Measurements from ENCODE around the gene SLC9A9. TPM values are rescaled to one million over a fixed set of nuclear protein-coding genes. Genes with fewer than 3 reads are reported as not detected.

SLC9A9 gene
- total and polyA plus RNA-seq, 2 of the 8 experiments (the other 6 are each of a cell fraction or from before 2014, with no cell fraction given) = 0.48 to 1.1 TPM

GRCh38 chr3:143486611-143487010, 361.7 kb downstream of the SLC9A9 start:
- Histone ChIP-seq H3K14ac (ENCODE audit: insufficient read length) (no peak overlapping the region), H2BK20ac (ENCODE audit: low read length) (no peak overlapping the region), H2BK12ac (ENCODE audit: low read depth, low read length) (no peak overlapping the region), H3K4me3 (ENCODE audit: extremely low read depth in 1 of 4, insufficient read depth in 2 of 4, low read depth in 3 of 4, low read length in 4 of 4) (no peak overlapping the region), H3K79me2 (ENCODE audit: control insufficient read depth in 1 of 2, insufficient read depth in 2 of 2, low read length in 2 of 2) (no peaks in the 10 kb centered on the region), H4K5ac (ENCODE audit: insufficient read length, low read depth, low read length) (no peak overlapping the region), H3K9ac (replicated peaks in 1 of 4; ENCODE audit: extremely low read depth in 1 of 4, low read depth in 3 of 4, low read length in 3 of 4) (no peak overlapping the region), H2BK15ac (ENCODE audit: low read length) (no peak overlapping the region), H3K23me2 (ENCODE audit: low read depth, low read length) (no peaks in the 10 kb centered on the region), H3K27me3 (replicated peaks in 1 of 4; ENCODE audit: control insufficient read depth in 3 of 4, extremely low read depth in 1 of 4, insufficient read depth in 3 of 4, low read length in 3 of 4) (no peaks in the 10 kb centered on the region), H3K36me3 (ENCODE audit: control insufficient read depth in 2 of 4, insufficient read depth in 4 of 4, low read length in 3 of 4) (no peaks in the 10 kb centered on the region), H2BK120ac (replicated peaks; ENCODE audit: low read depth, low read length) (no peak overlapping the region), H3K79me1 (ENCODE audit: low read depth, low read length) (no peaks in the 10 kb centered on the region), H4K8ac (ENCODE audit: extremely low read depth, insufficient read depth, low read length) (no peak overlapping the region), H4K20me1 (replicated peaks in 1 of 2; ENCODE audit: control insufficient read depth in 1 of 2, insufficient read depth in 2 of 2, low read length in 2 of 2) (no peaks in the 10 kb centered on the region), H3K4me2 (ENCODE audit: insufficient read depth in 1 of 2, low read depth in 2 of 2, low read length in 2 of 2) (no peak overlapping the region), H2AK5ac (ENCODE audit: low read depth, low read length) (no peak overlapping the region), H3K9me3 (ENCODE audit: insufficient read depth in 2 of 2, low read depth in 1 of 2, low read length in 1 of 2) (no peaks in the 10 kb centered on the region), H3K23ac (ENCODE audit: insufficient read length) (no peak overlapping the region), H3K18ac (ENCODE audit: extremely low read depth, low read length) (no peak overlapping the region), H2AFZ (ENCODE audit: low read length) (no peak overlapping the region), H4K91ac (replicated peaks; ENCODE audit: insufficient read length, low read length) (no peak overlapping the region), H3K4ac (replicated peaks; ENCODE audit: insufficient read length, low read depth, low read length) (no peak overlapping the region), H3K4me1 (replicated peaks in 1 of 4; ENCODE audit: control insufficient read depth in 3 of 4, insufficient read depth in 4 of 4, low read length in 3 of 4) (no peaks in the 10 kb centered on the region; a peak in 1 of 7 replicates), H3K56ac (replicated peaks; ENCODE audit: insufficient read length, low read depth, low read length) (no peak overlapping the region), H3K27ac (ENCODE audit: low read depth, low read length) (no peak overlapping the region), H2BK5ac (ENCODE audit: low read depth, low read length) (no peak overlapping the region)
- ChIA-PET POLR2A (ENCODE audit: partially characterized antibody) (no interaction called here), CTCF (ENCODE audit: partially characterized antibody) (no interaction called here)
- no peak for DNase-seq (ENCODE audit: low read depth in 1 of 2, low spot score in 2 of 2)
- TF ChIP-seq NRF1 (IDR thresholded peaks at IDR 0.05; ENCODE audit: low read depth, low read length) (no peak), BRCA1 (IDR thresholded peaks at IDR 0.05; ENCODE audit: low read depth, low read length) (no peak), SIRT6 (IDR thresholded peaks at IDR 0.05; ENCODE audit: low read length) (no peak), SUZ12 (IDR thresholded peaks at IDR 0.05; ENCODE audit: low read length) (no peak)
- TF ChIP-seq, protein P1, sequence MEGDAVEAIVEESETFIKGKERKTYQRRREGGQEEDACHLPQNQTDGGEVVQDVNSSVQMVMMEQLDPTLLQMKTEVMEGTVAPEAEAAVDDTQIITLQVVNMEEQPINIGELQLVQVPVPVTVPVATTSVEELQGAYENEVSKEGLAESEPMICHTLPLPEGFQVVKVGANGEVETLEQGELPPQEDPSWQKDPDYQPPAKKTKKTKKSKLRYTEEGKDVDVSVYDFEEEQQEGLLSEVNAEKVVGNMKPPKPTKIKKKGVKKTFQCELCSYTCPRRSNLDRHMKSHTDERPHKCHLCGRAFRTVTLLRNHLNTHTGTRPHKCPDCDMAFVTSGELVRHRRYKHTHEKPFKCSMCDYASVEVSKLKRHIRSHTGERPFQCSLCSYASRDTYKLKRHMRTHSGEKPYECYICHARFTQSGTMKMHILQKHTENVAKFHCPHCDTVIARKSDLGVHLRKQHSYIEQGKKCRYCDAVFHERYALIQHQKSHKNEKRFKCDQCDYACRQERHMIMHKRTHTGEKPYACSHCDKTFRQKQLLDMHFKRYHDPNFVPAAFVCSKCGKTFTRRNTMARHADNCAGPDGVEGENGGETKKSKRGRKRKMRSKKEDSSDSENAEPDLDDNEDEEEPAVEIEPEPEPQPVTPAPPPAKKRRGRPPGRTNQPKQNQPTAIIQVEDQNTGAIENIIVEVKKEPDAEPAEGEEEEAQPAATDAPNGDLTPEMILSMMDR (IDR thresholded peaks at IDR 0.05; ENCODE audit: control extremely low read depth in 1 of 3, insufficient read depth in 1 of 3, low read depth in 1 of 3, low read length in 3 of 3) = no peak
- FAIRE-seq = no peak
